ENCODE data around the gene GPBAR1.

- TF ChIP-seq CTCF (IDR thresholded peaks at IDR 0.05; ENCODE audit: control extremely low read depth in 1 of 3, insufficient read depth in 1 of 3, low read depth in 1 of 3, low read length in 3 of 3) (no peak), CEBPB (IDR thresholded peaks at IDR 0.05; ENCODE audit: low read depth, low read length) (no peak), TAF1 (IDR thresholded peaks at IDR 0.05; ENCODE audit: low read depth, low read length) (no peak)
Measured at GRCh38 chr2:218281449-218281848, 20.6 kb downstream of the GPBAR1 start.
